ENCODE data around the gene RPRD1B.

The RPRD1B gene, protein sequence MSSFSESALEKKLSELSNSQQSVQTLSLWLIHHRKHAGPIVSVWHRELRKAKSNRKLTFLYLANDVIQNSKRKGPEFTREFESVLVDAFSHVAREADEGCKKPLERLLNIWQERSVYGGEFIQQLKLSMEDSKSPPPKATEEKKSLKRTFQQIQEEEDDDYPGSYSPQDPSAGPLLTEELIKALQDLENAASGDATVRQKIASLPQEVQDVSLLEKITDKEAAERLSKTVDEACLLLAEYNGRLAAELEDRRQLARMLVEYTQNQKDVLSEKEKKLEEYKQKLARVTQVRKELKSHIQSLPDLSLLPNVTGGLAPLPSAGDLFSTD

GRCh38 chr20:38033330-38034107 lies at the start of gene RPRD1B, which contains the start of gene TTI1:
Gene RPRD1B, plus strand, starts transcription at chr20:38033746. Its CDS starts 202 bp downstream, at chr20:38033948.
Gene TTI1, minus strand, starts transcription at chr20:38033456. Its CDS starts 19,640 bp downstream, at chr20:38013816.
- DNase-seq = peak; percentile 85

GRCh38 chr20:37984018-37984785 lies 49.3 kb upstream of the RPRD1B start:
- peak; percentile 61 for DNase-seq

- DNase-seq = no peak
These were observed 47.3 kb upstream of the RPRD1B start for GRCh38 chr20:37986044-37986858.

DNA sequence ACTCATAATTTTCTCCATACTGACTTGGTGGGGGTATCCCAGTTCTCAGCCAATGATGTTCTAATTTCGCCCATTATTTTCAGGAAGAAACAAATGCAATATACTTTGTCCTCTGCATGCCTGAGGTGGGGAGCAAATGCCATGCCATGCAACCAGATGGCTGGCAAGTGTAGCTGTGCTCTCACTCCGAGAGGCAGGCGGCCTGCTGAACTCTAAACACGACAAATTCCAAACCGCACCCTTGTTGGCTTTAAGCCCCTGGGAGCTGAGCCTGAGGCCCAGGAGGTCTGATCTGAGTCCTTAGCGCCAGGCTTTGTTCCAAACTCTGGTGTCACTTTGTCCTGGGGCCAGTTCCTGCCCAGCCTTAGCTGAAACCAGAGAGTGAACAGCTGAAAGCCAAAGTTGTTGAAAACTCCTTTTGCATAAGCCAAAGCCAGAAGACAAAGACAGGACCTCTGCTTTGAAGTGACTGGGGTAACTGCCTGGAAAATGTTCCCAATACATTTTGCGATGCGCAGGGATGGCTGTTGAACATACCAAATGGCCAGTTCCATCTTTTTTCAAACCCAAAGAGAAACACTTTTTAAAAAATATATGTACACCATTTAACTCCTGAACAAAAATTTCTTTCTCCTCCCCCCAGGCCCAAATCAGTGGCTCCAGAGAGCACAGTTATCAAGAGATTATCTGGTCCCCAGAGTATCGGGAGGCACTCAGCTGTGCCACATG lies 46.5 kb upstream of the RPRD1B start:
- DNase-seq = no peak

- no peak for DNase-seq
These were observed 45.8 kb upstream of the RPRD1B start for GRCh38 chr20:37987602-37988290.

DNA sequence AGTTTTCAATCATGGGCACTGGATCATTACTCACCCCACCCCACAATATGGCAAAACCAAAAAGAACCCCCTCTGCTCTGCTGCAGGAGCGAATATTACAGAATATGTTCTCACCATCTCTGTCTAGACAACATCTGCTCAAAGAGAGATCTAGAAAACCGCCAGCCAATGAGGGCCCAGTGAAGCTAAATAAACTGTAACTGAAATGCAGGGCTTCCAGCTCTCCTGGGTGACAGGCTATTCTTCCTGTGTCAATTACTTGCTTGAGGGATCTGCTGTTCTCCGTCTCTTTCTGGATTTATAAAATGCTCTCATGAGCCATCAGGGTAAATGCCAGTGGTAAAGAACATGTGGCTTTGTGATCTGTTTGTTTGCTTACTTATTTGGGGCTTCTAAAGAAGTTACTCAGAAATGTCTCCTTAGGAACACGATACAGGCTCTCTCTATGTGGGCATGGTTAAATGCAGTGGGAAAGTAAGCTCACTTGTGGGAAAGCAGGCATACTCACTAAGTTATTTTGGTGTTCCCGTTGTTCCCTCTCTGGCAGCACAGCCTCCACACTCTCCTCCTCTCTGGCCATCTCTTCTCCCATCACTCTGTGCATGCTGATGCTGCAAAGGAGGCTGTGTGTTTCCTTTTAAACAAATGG lies 45.1 kb upstream of the RPRD1B start:
- no peak for DNase-seq

DNA sequence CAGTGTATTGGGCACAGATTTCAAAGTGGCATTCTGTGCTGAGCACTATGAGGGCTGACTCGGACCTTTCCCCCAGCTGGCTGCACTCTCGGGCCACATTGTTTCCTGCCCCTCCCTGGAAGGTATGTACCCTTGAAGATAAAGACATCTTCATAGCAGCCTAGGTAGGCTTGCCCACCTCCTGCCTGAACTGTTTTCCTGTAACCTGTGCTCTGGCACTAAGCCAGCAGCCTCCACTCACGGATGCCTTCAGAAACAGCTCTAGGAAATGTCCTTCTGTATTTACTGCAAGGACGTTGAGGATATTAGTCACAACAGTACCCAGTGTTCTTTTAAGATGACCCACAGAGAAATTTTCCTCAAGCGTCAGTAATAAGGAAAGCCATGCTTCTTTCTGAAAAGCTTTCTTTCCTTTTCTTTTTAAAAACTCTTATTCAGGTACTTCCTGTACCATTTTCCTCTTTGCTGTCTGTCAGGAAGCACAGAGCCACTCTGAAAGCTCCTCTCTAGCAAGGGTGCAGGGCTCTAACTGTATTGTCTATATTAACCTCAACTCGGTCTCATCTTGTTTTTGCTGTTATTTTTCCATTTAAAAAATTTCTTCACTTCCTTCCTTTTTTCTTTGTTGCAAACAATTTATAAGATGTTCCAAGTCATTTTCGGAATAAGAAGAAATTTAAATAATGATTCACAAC lies 43.8 kb upstream of the RPRD1B start:
- DNase-seq = no peak

DNA sequence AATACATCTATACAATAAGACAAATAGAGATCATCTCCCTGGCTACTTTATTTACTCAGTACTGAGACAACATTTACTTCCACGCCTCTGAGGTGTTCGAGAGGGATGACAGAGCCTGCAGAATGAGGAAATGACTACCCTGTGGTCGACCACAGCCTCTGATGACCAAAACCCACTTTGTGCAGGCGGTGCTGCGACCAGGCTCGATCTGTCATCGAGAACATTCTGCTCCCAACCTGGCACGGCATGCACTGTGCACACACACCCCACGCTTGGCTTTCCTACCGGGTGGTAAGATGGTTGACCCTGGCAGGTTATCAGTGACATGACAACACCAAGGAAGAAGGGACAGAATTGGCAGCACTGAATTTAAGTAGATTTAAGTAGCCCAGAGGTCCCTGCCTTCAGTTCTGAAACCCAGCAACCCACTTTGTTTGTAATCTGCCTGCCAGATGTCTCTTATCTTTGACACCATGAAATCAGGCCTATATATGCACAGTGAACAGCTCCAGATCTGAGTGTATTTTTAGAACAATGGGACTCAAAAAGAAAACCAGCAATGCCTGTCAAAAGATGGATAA lies 42.9 kb upstream of the RPRD1B start:
- no peak for DNase-seq

GRCh38 chr20:37991157-37991866 lies 42.2 kb upstream of the RPRD1B start:
- no peak for DNase-seq

- DNase-seq = no peak
These were observed 41.6 kb upstream of the RPRD1B start for GRCh38 chr20:37991908-37992307.

DNA sequence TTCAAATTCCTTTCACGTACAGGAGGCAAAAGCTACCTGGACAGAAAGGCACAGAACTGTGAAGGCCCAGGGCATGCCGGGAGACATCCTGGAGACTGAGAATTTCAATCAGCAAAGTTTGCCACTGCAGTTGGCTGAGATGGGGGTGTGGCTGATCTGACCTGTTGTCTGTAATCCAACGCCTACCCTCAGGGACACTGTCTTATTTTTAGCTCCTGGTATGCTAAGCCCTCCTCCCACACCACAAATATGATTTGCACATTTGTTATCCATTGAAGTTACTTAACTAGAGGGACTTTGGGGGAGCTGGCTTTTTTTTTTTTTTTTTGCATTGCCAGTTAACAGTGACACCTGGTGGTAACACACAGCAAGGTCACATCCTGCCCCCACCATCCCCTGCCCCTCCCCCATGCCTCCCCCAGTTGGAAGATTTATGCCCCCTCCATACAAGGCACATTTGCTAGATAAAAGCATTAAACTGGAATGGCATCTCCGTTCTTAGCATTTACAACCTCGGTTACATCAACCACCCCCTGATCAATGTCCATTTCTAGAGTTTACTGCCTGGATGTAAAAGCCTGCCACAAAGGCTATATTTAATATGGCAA lies 40.6 kb upstream of the RPRD1B start:
- no peak for DNase-seq

- DNase-seq = peak; percentile 63
These were observed 39.0 kb upstream of the RPRD1B start for GRCh38 chr20:37994512-37994911.

GRCh38 chr20:37995856-37996605 lies 37.5 kb upstream of the RPRD1B start:
- DNase-seq = peak; percentile 74

GRCh38 chr20:37997516-37997915 lies 36.0 kb upstream of the RPRD1B start:
- no peak for DNase-seq

- DNase-seq = no peak
These were observed 33.9 kb upstream of the RPRD1B start for GRCh38 chr20:37999526-38000263.

DNA sequence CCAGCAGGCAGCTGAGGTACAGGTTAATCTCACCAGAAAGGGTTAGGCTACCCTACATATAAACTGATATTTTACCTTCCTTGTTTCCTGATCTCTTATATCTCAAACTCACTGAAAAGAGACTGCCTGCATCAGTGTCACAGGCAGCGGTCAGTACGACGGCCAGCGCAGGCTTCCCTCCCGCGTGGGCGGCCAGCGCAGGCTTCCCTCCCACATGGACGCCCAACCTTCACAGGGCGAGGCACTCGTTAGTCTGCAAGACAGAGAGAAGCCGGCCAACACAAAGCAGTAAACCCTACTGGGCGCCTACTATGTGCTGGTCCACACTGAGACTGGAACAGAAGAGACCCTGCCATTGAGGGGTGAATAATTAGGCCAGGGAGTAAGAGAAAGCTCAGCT lies 33.3 kb upstream of the RPRD1B start:
- no peak for DNase-seq
